Retinal pigment epithelial cell (primary cell): Measurements from ENCODE around the gene SLC7A4.

Experiments used
- DNase-seq: peaks from one replicate; pipeline ENCODE4 v3.0.0-alpha.2; 2010; ENCODE audit warnings: low read depth
- H3K4me3 ChIP-seq: 2 replicates; pipeline ENCODE4 v1.5.1; 2011; ENCODE audit warnings: mild to moderate bottlenecking, low read length, control low read depth, moderate library complexity
- CTCF ChIP-seq: conservative IDR thresholded peaks from 2 replicates; pipeline ENCODE4 v1.5.1; 2011; ENCODE audit warnings: low read depth, low read length, control low read depth, inconsistent platforms

SLC7A4 gene

DNA sequence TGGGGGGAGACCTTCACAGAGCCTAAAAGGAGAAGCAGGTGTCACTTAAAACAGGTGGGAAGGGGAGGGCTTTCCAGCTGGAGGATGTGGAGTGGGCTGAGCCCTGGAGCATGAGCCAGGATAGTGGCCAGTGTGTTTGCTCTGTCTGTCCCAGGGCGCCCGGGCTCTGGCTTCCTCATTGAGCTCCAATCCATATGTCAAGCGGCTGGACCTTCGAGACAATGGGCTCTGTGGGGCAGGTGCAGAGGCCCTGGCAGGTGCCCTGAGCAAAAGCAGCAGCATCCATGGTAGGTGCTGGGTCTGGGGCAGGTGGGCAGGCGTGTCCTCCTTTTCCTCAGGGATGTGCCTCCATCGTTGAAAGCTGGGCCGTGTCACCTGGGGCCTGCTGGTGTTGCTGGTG lies 15.4 kb upstream of the SLC7A4 start:
- no peak overlapping the region for H3K4me3 ChIP-seq
- TF ChIP-seq CTCF = no peak
- DNase-seq = no peak

DNA sequence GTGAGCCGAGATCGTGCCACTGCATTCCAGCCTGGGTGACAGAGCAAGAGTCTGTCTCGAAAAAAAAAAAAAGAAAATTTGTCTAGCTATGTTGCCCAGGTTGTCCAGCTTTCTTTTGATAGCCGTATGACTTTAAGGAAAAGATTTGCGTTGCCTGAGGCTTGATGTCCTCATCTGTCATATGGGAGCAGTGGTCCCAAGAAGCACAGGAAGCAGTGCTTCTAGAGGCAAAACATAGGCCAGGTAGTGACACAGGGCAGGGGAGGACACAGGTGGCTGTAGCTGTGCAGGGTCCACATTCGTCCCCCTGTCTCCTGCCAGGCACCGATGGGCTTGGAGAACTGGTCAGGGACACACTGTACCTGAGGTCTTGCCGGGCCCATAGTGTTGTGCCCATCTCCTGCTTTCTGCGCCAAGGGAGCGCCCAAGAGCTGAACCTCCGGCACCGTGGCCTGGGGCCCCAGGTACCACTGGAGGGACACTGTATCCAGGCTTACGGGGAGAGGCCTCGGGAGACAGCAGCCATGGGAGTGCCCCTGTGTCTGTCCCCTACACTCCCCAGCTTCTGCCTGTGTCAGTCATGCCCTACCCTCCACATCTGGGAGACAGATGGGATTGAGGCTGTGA lies 14.8 kb upstream of the SLC7A4 start:
- no peak for DNase-seq
- no peak overlapping the region for H3K4me3 ChIP-seq
- TF ChIP-seq CTCF = no peak

DNA sequence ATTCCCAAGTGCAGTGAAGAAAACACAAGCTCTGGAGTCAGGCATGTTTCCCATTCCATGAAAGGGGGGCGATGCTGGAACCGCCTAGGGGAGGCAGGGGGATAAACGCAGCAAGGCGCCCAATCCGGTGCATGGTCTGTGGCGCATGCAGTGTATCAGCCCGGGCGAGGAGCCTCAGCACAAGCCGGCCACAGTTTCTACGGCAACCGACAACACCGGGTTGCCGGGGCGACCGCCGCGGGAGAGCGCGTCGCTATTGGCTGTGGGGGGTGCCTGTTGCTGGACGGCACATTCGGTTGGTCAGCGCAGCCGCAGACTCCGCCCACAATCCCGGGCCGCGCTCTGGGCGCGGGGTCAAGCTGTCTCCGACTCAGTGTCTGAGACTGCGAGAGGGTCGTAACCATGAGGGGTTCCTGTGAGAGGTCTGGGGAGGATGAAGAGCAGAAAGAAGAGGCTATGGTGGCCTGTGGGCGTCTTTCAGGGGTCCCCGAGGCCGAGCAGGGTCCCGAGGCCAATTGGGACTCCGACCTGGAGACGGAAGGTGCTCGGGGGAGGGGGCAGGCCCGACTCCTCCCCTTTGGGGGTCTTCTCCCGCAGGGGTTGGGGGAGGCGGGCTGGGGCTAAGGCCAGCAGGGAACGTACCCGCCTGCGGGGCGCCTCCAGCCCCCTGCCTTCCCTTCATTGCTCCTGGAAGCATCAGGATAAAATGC lies 13.4 kb upstream of the SLC7A4 start, which contains the start of gene LRRC74B:
Gene LRRC74B, plus strand, starts transcription at position 362 of the 710 bp plus-strand sequence. Its CDS starts 41 bp downstream, at position 403.
- TF ChIP-seq CTCF = no peak
- H3K4me3 ChIP-seq = peak within 1 kb of the TSS; percentile 77
- peak; percentile 66 for DNase-seq

DNA sequence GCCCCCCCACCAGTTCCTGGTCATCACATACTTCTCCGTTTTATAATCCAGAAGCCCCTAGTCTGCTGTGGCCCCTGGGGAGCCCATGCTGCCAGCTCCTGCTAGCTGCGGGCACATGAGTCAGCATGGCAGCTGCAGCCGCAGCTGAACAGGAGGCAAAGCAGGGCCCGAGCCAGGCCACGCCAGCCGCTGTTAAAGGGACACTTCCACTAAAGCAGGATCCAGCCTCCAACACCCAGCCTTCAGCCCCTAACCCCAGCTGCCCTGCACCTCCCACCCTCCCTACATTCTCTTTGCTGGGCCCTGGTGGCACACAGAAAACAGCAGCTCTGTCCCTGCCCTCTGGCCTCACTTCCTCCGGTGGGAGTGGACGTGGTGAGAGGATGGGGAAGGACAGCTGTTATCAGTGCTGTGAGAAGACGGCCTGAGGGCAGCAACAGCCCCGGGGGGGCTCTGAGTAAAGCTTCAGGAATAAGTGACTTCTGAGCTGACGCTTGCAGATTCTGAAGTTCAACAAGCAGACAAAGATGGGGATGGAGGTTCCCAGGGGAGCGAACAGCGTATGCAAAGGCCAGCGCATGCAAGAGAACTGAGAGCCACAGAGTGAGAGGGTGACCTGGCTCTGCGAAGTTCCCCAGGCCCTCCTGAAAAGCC lies 12.7 kb upstream of the SLC7A4 start:
- no peak for TF ChIP-seq CTCF
- H3K4me3 ChIP-seq = peak overlapping the region; percentile 77
- DNase-seq = no peak

- DNase-seq = no peak
- TF ChIP-seq CTCF = no peak
- H3K4me3 ChIP-seq = no peak overlapping the region
These were observed 11.6 kb upstream of the SLC7A4 start for GRCh38 chr22:21043860-21044535.

GRCh38 chr22:21042978-21043859 lies 10.9 kb upstream of the SLC7A4 start:
- no peak overlapping the region for H3K4me3 ChIP-seq
- DNase-seq = no peak
- TF ChIP-seq CTCF = no peak
